Measurements from ENCODE around the gene SLC7A6.
A peak's percentile ranks its signal among the peaks of the same experiment; 100 is the strongest.

The SLC7A6 gene

GRCh38 chr16:68235108-68235886, 29.0 kb upstream of the SLC7A6 start:
- no peak overlapping the region for H3K27ac ChIP-seq (ENCODE audit: low read depth, low read length, severe bottlenecking)

GRCh38 chr16:68235887-68236136, 28.5 kb upstream of the SLC7A6 start, which contains the start of gene ESRP2:
TSS of gene ESRP2 (minus strand) at chr16:68236127. CDS start at chr16:68236045, 82 bp downstream.
- Histone ChIP-seq H3K27ac (ENCODE audit: low read depth, low read length, severe bottlenecking) (peak within 1 kb of the TSS; percentile 93), H3K4me3 (ENCODE audit: extremely low read depth, insufficient read depth, low read length, poor library complexity, severe bottlenecking) (peak within 1 kb of the TSS; percentile 29), H3K4me1 (ENCODE audit: control insufficient read depth, insufficient read depth, low read length, poor library complexity, severe bottlenecking) (peaks cover 9% of the 10 kb centered on the region), H3K9me3 (ENCODE audit: control insufficient read depth, low read length) (no peaks in the 10 kb centered on the region), H3K36me3 (ENCODE audit: control insufficient read depth, insufficient read depth, low read length) (no peaks in the 10 kb centered on the region)
- 1 to 2% methylated on average over 24 to 26 of the region's 36 CpGs for WGBS, 2 experiments (ENCODE audit: insufficient coverage in 2 of 2)

More at GRCh38 chr16:68235108-68235886, 29.0 kb upstream of the SLC7A6 start:
- 15 to 17% methylated on average over 65 to 66 of the region's 73 CpGs for WGBS, 2 experiments (ENCODE audit: insufficient coverage in 2 of 2)
- peak overlapping the region; percentile 29 for H3K4me3 ChIP-seq (ENCODE audit: extremely low read depth, insufficient read depth, low read length, poor library complexity, severe bottlenecking)
- H3K4me1 ChIP-seq (ENCODE audit: control insufficient read depth, insufficient read depth, low read length, poor library complexity, severe bottlenecking), result peaks cover 9% of the 10 kb centered on the region
- no peaks in the 10 kb centered on the region for H3K9me3 ChIP-seq (ENCODE audit: control insufficient read depth, low read length)
- H3K36me3 ChIP-seq (ENCODE audit: control insufficient read depth, insufficient read depth, low read length), result no peaks in the 10 kb centered on the region

GRCh38 chr16:68236137-68236825, 28.0 kb upstream of the SLC7A6 start:
- no peak overlapping the region for H3K27ac ChIP-seq (ENCODE audit: low read depth, low read length, severe bottlenecking)
- peaks cover 9% of the 10 kb centered on the region for H3K4me1 ChIP-seq (ENCODE audit: control insufficient read depth, insufficient read depth, low read length, poor library complexity, severe bottlenecking)
- no peaks in the 10 kb centered on the region for H3K36me3 ChIP-seq (ENCODE audit: control insufficient read depth, insufficient read depth, low read length)
- peak overlapping the region; percentile 29 for H3K4me3 ChIP-seq (ENCODE audit: extremely low read depth, insufficient read depth, low read length, poor library complexity, severe bottlenecking)
- whole genome bisulfite sequencing, 2 experiments (ENCODE audit: insufficient coverage in 2 of 2), result 15 to 17% methylated on average over 28 to 36 of the region's 45 CpGs
- H3K9me3 ChIP-seq (ENCODE audit: control insufficient read depth, low read length), result no peaks in the 10 kb centered on the region

- Histone ChIP-seq H3K27ac (ENCODE audit: low read depth, low read length, severe bottlenecking) (peak overlapping the region; percentile 93), H3K36me3 (ENCODE audit: control insufficient read depth, insufficient read depth, low read length) (no peaks in the 10 kb centered on the region), H3K4me3 (ENCODE audit: extremely low read depth, insufficient read depth, low read length, poor library complexity, severe bottlenecking) (peak overlapping the region; percentile 29), H3K4me1 (ENCODE audit: control insufficient read depth, insufficient read depth, low read length, poor library complexity, severe bottlenecking) (peaks cover 9% of the 10 kb centered on the region), H3K9me3 (ENCODE audit: control insufficient read depth, low read length) (no peaks in the 10 kb centered on the region)
- 15 to 27% methylated on average over 15 to 17 of the region's 21 CpGs for WGBS, 2 experiments (ENCODE audit: insufficient coverage in 2 of 2)
These were observed 27.5 kb upstream of the SLC7A6 start for GRCh38 chr16:68236826-68237242.

- H3K27ac ChIP-seq (ENCODE audit: low read depth, low read length, severe bottlenecking), result peak overlapping the region; percentile 93
- WGBS, 2 experiments (ENCODE audit: insufficient coverage in 2 of 2), result 1% methylated on average over 60 to 66 of the region's 72 CpGs
- H3K9me3 ChIP-seq (ENCODE audit: control insufficient read depth, low read length), result no peaks in the 10 kb centered on the region
- peaks cover 9% of the 10 kb centered on the region for H3K4me1 ChIP-seq (ENCODE audit: control insufficient read depth, insufficient read depth, low read length, poor library complexity, severe bottlenecking)
- no peaks in the 10 kb centered on the region for H3K36me3 ChIP-seq (ENCODE audit: control insufficient read depth, insufficient read depth, low read length)
- peak overlapping the region; percentile 29 for H3K4me3 ChIP-seq (ENCODE audit: extremely low read depth, insufficient read depth, low read length, poor library complexity, severe bottlenecking)
These were observed 26.9 kb upstream of the SLC7A6 start for GRCh38 chr16:68237243-68238028.

- no peaks in the 10 kb centered on the region for H3K36me3 ChIP-seq (ENCODE audit: control insufficient read depth, insufficient read depth, low read length)
- no peaks in the 10 kb centered on the region for H3K9me3 ChIP-seq (ENCODE audit: control insufficient read depth, low read length)
- 25 to 29% methylated on average over 15 to 16 of the region's 20 CpGs for WGBS, 2 experiments (ENCODE audit: insufficient coverage in 2 of 2)
- H3K27ac ChIP-seq (ENCODE audit: low read depth, low read length, severe bottlenecking), result peak overlapping the region; percentile 93
- H3K4me3 ChIP-seq (ENCODE audit: extremely low read depth, insufficient read depth, low read length, poor library complexity, severe bottlenecking), result peak overlapping the region; percentile 29
- H3K4me1 ChIP-seq (ENCODE audit: control insufficient read depth, insufficient read depth, low read length, poor library complexity, severe bottlenecking), result peaks cover 9% of the 10 kb centered on the region
These were observed 26.3 kb upstream of the SLC7A6 start for GRCh38 chr16:68238029-68238345.

- WGBS, 2 experiments (ENCODE audit: insufficient coverage in 2 of 2), result 79 to 85% methylated on average over 2 to 3 of the region's 7 CpGs
- H3K27ac ChIP-seq (ENCODE audit: low read depth, low read length, severe bottlenecking), result no peak overlapping the region
- no peaks in the 10 kb centered on the region for H3K36me3 ChIP-seq (ENCODE audit: control insufficient read depth, insufficient read depth, low read length)
- no peaks in the 10 kb centered on the region for H3K9me3 ChIP-seq (ENCODE audit: control insufficient read depth, low read length)
- no peaks in the 10 kb centered on the region for H3K4me1 ChIP-seq (ENCODE audit: control insufficient read depth, insufficient read depth, low read length, poor library complexity, severe bottlenecking)
- H3K4me3 ChIP-seq (ENCODE audit: extremely low read depth, insufficient read depth, low read length, poor library complexity, severe bottlenecking), result no peak overlapping the region
These were observed 22.2 kb upstream of the SLC7A6 start for GRCh38 chr16:68242085-68242484.

GRCh38 chr16:68242926-68243858, 21.1 kb upstream of the SLC7A6 start:
- 90 to 94% methylated on average over 7 to 8 of the region's 9 CpGs for WGBS, 2 experiments (ENCODE audit: insufficient coverage in 2 of 2)
- Histone ChIP-seq H3K36me3 (ENCODE audit: control insufficient read depth, insufficient read depth, low read length) (no peaks in the 10 kb centered on the region), H3K4me3 (ENCODE audit: extremely low read depth, insufficient read depth, low read length, poor library complexity, severe bottlenecking) (no peak overlapping the region), H3K4me1 (ENCODE audit: control insufficient read depth, insufficient read depth, low read length, poor library complexity, severe bottlenecking) (no peaks in the 10 kb centered on the region), H3K27ac (ENCODE audit: low read depth, low read length, severe bottlenecking) (no peak overlapping the region), H3K9me3 (ENCODE audit: control insufficient read depth, low read length) (no peaks in the 10 kb centered on the region)

GRCh38 chr16:68244481-68244902, 19.8 kb upstream of the SLC7A6 start:
- no peak overlapping the region for H3K27ac ChIP-seq (ENCODE audit: low read depth, low read length, severe bottlenecking)
- H3K9me3 ChIP-seq (ENCODE audit: control insufficient read depth, low read length), result no peaks in the 10 kb centered on the region
- H3K36me3 ChIP-seq (ENCODE audit: control insufficient read depth, insufficient read depth, low read length), result peaks cover under 1% of the 10 kb centered on the region
- peak overlapping the region; percentile 80 for H3K4me3 ChIP-seq (ENCODE audit: extremely low read depth, insufficient read depth, low read length, poor library complexity, severe bottlenecking)
- 25 to 31% methylated on average over 11 to 16 of the region's 20 CpGs for WGBS, 2 experiments (ENCODE audit: insufficient coverage in 2 of 2)
- no peaks in the 10 kb centered on the region for H3K4me1 ChIP-seq (ENCODE audit: control insufficient read depth, insufficient read depth, low read length, poor library complexity, severe bottlenecking)
